ENCODE results near the gene CCDC39. TPM values are rescaled to one million over a fixed set of nuclear protein-coding genes. Genes with fewer than 3 reads are reported as not detected.

CCDC39 gene
- total RNA-seq, 6 experiments from 2014 or later, result not detected

DNA sequence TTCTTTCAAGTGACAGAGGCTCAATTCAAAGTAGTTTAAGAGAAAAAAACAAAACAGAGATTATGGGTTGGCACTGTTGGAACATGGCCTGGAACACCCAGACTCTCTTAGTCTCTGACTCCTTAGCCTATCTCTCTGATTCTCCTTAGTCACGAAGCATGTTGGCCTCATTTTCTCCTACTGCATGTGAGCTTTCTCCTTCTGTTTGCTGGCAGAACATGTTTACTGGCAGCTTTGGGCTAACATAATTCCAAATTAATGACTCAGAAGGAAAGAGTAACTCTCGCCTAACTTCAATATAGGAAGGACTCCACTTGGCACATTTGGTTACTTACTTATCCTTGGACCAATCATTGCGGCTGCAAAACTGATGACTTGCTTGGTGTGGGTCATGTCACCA lies 21.7 kb upstream of the CCDC39 start:
- no peak overlapping the region for H3K4me3 Mint-ChIP-seq
- H3K9me3 Mint-ChIP-seq, result no peaks in the 10 kb centered on the region; the same call in 1 of the 2 replicates
- DNase-seq, result peak; percentile 4
- no peaks in the 10 kb centered on the region for H3K36me3 Mint-ChIP-seq (ENCODE audit: low read depth)
- H3K27me3 Mint-ChIP-seq (ENCODE audit: insufficient read depth), result no peaks in the 10 kb centered on the region
- no peaks in the 10 kb centered on the region for H3K4me1 Mint-ChIP-seq (ENCODE audit: low read depth)
- H3K27ac Mint-ChIP-seq, result no peak overlapping the region
- TF ChIP-seq, protein P1, sequence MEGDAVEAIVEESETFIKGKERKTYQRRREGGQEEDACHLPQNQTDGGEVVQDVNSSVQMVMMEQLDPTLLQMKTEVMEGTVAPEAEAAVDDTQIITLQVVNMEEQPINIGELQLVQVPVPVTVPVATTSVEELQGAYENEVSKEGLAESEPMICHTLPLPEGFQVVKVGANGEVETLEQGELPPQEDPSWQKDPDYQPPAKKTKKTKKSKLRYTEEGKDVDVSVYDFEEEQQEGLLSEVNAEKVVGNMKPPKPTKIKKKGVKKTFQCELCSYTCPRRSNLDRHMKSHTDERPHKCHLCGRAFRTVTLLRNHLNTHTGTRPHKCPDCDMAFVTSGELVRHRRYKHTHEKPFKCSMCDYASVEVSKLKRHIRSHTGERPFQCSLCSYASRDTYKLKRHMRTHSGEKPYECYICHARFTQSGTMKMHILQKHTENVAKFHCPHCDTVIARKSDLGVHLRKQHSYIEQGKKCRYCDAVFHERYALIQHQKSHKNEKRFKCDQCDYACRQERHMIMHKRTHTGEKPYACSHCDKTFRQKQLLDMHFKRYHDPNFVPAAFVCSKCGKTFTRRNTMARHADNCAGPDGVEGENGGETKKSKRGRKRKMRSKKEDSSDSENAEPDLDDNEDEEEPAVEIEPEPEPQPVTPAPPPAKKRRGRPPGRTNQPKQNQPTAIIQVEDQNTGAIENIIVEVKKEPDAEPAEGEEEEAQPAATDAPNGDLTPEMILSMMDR (IDR thresholded peaks at IDR 0.05), result no peak

DNA sequence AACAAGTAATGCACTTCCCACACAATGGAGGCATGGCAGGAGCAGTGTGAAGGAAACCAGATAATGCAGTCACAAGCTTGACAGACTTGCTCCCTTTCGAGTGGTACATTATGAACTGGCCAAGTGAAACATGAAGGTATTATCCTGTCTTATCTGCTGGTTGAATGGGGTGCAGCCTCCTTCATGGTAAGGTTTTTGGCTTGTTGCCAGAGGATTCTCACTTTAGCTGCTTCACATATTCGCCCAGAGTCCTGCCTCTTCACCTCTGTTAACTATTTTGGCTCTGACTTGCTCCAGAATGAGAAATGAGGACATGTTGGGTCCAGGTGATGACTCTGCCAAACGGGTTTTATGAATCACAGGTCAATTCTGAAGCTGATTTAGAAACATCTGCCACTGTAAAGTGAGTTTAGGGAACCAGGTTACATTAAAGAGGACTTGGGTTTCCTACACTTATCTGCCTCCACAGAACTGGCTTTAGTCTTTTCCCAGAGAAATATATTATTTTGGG lies 19.5 kb upstream of the CCDC39 start:
- Mint-ChIP-seq H3K27ac (no peak overlapping the region), H3K4me3 (no peak overlapping the region), H3K9me3 (no peaks in the 10 kb centered on the region), H3K27me3 (ENCODE audit: insufficient read depth) (peaks cover 3% of the 10 kb centered on the region; the same call in 1 of the 2 replicates), H3K4me1 (ENCODE audit: low read depth) (no peaks in the 10 kb centered on the region), H3K36me3 (ENCODE audit: low read depth) (no peaks in the 10 kb centered on the region)
- TF ChIP-seq, protein P1 (IDR thresholded peaks at IDR 0.05), result no peak
- DNase-seq, result no peak

DNA sequence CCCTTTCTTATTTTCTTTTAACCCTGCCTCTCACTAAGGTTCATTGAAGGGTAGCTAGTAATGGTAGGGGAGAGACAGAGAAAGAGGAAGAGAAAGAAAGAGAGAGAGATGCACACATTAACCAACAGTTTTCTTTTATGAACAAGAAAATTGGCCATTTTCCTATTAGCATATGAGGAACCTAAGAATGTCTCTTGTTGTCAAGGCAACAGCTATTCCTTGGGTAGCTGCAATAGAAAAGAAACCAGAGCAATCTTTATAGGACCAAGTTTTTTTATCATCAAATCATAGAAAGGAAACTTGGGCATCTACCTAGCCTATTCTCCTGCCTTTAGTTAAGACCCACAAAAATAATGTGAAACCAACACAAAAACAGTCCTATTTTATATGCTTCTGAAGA lies 15.0 kb upstream of the CCDC39 start:
- no peak for DNase-seq
- Mint-ChIP-seq H3K27ac (no peak overlapping the region), H3K9me3 (no peaks in the 10 kb centered on the region), H3K4me3 (no peak overlapping the region), H3K27me3 (ENCODE audit: insufficient read depth) (peaks cover 3% of the 10 kb centered on the region; the same call in 1 of the 2 replicates), H3K36me3 (ENCODE audit: low read depth) (no peaks in the 10 kb centered on the region), H3K4me1 (ENCODE audit: low read depth) (no peaks in the 10 kb centered on the region)
- TF ChIP-seq, protein P1 (IDR thresholded peaks at IDR 0.05), result no peak

DNA sequence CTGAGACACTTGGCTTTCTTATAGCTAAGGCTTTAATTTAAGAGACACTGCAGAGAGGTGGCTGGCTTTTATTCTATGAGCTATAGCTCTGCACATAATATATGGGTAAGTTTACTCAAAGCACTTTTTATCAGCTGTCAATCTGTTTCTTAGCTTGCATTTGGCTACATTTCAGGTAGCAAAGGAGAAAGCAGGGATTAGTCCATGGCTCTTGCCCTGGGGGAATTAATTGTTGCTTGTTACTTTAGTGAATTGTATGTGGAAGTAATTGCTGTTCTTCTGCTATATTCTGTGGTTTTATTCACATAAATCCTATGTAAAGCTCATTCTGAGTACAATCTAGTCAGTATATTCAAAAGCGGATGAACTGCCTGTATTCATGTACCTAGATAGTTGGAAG lies 14.4 kb upstream of the CCDC39 start:
- H3K4me3 Mint-ChIP-seq, result no peak overlapping the region
- DNase-seq, result no peak
- H3K27ac Mint-ChIP-seq, result no peak overlapping the region
- TF ChIP-seq, protein P1 (IDR thresholded peaks at IDR 0.05), result no peak
- H3K9me3 Mint-ChIP-seq, result no peaks in the 10 kb centered on the region
- H3K36me3 Mint-ChIP-seq (ENCODE audit: low read depth), result no peaks in the 10 kb centered on the region
- H3K4me1 Mint-ChIP-seq (ENCODE audit: low read depth), result no peaks in the 10 kb centered on the region
- peaks cover 3% of the 10 kb centered on the region; the same call in 1 of the 2 replicates for H3K27me3 Mint-ChIP-seq (ENCODE audit: insufficient read depth)

DNA sequence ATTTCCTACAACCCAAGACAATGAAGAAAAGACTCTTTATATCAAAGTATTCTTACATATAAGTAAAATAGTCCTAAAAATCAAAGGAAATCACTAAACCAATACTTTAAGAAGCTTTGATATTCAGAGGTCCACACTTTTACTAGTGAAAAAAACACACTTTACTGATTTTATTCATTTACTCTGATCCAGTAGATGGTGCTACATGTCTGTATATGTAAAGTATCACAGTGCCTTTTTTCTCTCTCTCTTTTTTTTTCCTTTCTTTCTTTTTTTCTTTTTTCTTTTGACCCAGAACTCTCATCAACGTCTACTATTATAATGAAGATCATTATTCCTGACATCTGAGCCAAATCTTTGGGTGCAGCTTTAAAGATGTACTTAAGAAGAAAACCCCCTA lies 10.8 kb upstream of the CCDC39 start:
- H3K4me3 Mint-ChIP-seq, result no peak overlapping the region
- H3K4me1 Mint-ChIP-seq (ENCODE audit: low read depth), result no peaks in the 10 kb centered on the region
- no peak overlapping the region for H3K27ac Mint-ChIP-seq
- DNase-seq, result no peak
- TF ChIP-seq, protein P1 (IDR thresholded peaks at IDR 0.05), result peak; percentile 39; the same call in 1 of the 2 replicates
- H3K9me3 Mint-ChIP-seq, result no peaks in the 10 kb centered on the region
- peaks cover 6% of the 10 kb centered on the region for H3K27me3 Mint-ChIP-seq (ENCODE audit: insufficient read depth)
- H3K36me3 Mint-ChIP-seq (ENCODE audit: low read depth), result no peaks in the 10 kb centered on the region

DNA sequence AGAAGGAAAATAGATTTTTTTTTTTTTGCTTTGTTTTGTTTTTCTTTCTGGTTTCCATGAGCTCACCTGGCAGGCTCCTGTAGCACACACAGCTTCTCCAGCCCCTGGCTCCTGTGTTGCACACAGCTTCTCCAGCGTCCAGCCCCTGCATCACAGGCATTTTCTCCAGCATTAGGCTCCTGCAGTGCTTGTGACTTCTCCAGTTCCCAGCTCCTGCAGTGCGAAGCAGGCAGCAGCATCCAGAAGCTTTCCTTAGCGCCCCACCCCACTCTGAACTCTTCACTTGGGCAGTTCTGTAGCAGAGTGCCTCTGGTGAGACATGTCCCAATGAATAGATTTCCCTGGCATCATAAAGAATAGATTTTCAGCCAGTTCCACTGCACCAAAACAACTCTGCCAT lies 5.5 kb upstream of the CCDC39 start:
- H3K9me3 Mint-ChIP-seq, result no peaks in the 10 kb centered on the region
- H3K36me3 Mint-ChIP-seq (ENCODE audit: low read depth), result no peaks in the 10 kb centered on the region
- H3K4me1 Mint-ChIP-seq (ENCODE audit: low read depth), result no peaks in the 10 kb centered on the region; the same call in 1 of the 2 replicates
- no peak for DNase-seq
- H3K27me3 Mint-ChIP-seq (ENCODE audit: insufficient read depth), result peaks cover 9% of the 10 kb centered on the region
- TF ChIP-seq, protein P1 (IDR thresholded peaks at IDR 0.05), result no peak
- H3K4me3 Mint-ChIP-seq, result no peak overlapping the region
- no peak overlapping the region for H3K27ac Mint-ChIP-seq

Measured in HFFc6 (cell line).